Gastroesophageal sphincter (tissue), 3 donors: Measurements from ENCODE around the gene COX7B2.

ENCODE experiments used
- CTCF ChIP-seq, 4 experiments: fragments of 200-600 bp in 2 of 4; fragments of 450-650 bp in 2 of 4; sonication (generic) in 1 of 4; IDR thresholded peaks; one replicate each; pipeline ENCODE4 v1.5.1; 2017 to 2019; ENCODE audit warnings: antibody characterized with exemption in 4 of 4, mild to moderate bottlenecking in 2 of 4, moderate library complexity in 2 of 4
- POLR2A ChIP-seq, 2 donors: fragments of 450-650 bp; IDR thresholded peaks; one replicate each; pipeline ENCODE4 v1.6.1; 2017; ENCODE audit warnings: antibody characterized with exemption in 2 of 2, mild to moderate bottlenecking in 2 of 2, moderate library complexity in 1 of 2

GRCh38 chr4:46937493-46937892, 28.4 kb upstream of the COX7B2 start:
- TF ChIP-seq CTCF (IDR thresholded peaks at IDR 0.05) (no peak), POLR2A (IDR thresholded peaks at IDR 0.05) (no peak)
